HL-60 (cell line): Measurements from ENCODE around the gene CCDC107.
A peak's percentile ranks its signal among the peaks of the same experiment; 100 is the strongest.

Source experiments
- GABPA ChIP-seq: IDR thresholded peaks from 2 replicates; pipeline ENCODE4 v1.6.1; 2012; ENCODE audit warnings: low read depth
- POLR2AphosphoS5 ChIP-seq: IDR thresholded peaks from 2 replicates; pipeline ENCODE4 v1.6.1; 2012; ENCODE audit warnings: low read depth
- TF ChIP-seq, protein P1 (sequence below): IDR thresholded peaks from one replicate; pipeline ENCODE4 v1.5.1; 2011; ENCODE audit warnings: low read length, control low read depth, inconsistent platforms; ENCODE audit not compliant: insufficient read depth
- TF ChIP-seq, protein P2 (sequence below): IDR thresholded peaks from 2 replicates; pipeline ENCODE4 v1.6.1; 2012; ENCODE audit warnings: low read depth; ENCODE audit not compliant: insufficient replicate concordance

DNA sequence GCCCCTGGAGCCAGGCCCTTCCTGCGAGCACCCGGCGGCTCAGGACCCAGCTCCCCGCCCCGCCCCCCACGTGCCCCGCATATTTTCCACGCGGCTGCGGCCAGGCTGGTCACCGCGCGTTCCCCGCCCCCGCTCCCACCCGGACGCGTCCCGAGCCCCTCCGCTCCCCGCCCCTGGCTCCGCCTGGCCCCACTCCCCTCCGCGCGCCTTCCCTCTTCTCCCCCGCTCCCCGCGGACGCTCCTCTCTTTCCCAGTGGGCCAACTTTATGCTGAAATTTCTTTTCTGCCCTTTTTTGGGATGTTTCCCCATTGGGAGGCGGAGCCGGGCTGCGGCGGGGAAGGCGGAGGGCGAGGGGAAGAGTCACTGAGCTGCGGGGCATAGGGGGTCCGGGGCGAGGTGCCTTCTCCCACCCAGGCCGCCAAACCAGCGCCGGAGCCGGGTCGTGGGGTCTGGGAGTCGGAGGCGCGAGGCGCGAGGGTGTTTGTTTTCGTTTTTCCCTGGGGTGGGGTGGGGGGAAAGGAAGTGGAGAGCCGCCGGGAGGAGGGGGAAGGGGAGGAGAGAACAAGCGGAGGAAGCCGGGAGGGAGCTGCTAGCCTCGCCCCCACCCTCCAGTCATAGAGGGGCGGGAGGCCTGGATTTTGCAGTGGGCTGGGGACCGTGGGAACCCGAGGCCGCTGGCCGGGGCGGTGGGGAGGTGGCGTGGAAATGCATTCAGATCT is 32.7 kb downstream of the CCDC107 start:
- TF ChIP-seq, protein P1, sequence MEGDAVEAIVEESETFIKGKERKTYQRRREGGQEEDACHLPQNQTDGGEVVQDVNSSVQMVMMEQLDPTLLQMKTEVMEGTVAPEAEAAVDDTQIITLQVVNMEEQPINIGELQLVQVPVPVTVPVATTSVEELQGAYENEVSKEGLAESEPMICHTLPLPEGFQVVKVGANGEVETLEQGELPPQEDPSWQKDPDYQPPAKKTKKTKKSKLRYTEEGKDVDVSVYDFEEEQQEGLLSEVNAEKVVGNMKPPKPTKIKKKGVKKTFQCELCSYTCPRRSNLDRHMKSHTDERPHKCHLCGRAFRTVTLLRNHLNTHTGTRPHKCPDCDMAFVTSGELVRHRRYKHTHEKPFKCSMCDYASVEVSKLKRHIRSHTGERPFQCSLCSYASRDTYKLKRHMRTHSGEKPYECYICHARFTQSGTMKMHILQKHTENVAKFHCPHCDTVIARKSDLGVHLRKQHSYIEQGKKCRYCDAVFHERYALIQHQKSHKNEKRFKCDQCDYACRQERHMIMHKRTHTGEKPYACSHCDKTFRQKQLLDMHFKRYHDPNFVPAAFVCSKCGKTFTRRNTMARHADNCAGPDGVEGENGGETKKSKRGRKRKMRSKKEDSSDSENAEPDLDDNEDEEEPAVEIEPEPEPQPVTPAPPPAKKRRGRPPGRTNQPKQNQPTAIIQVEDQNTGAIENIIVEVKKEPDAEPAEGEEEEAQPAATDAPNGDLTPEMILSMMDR = no peak
- TF ChIP-seq GABPA = no peak
- TF ChIP-seq POLR2AphosphoS5 = peak; percentile 21; the same call in 1 of the 2 replicates
- TF ChIP-seq, protein P2, sequence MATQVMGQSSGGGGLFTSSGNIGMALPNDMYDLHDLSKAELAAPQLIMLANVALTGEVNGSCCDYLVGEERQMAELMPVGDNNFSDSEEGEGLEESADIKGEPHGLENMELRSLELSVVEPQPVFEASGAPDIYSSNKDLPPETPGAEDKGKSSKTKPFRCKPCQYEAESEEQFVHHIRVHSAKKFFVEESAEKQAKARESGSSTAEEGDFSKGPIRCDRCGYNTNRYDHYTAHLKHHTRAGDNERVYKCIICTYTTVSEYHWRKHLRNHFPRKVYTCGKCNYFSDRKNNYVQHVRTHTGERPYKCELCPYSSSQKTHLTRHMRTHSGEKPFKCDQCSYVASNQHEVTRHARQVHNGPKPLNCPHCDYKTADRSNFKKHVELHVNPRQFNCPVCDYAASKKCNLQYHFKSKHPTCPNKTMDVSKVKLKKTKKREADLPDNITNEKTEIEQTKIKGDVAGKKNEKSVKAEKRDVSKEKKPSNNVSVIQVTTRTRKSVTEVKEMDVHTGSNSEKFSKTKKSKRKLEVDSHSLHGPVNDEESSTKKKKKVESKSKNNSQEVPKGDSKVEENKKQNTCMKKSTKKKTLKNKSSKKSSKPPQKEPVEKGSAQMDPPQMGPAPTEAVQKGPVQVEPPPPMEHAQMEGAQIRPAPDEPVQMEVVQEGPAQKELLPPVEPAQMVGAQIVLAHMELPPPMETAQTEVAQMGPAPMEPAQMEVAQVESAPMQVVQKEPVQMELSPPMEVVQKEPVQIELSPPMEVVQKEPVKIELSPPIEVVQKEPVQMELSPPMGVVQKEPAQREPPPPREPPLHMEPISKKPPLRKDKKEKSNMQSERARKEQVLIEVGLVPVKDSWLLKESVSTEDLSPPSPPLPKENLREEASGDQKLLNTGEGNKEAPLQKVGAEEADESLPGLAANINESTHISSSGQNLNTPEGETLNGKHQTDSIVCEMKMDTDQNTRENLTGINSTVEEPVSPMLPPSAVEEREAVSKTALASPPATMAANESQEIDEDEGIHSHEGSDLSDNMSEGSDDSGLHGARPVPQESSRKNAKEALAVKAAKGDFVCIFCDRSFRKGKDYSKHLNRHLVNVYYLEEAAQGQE = no peak
